ENCODE results near the gene HNRNPC. TPM values are rescaled to one million over a fixed set of nuclear protein-coding genes. Genes with fewer than 3 reads are reported as not detected.
"Not testable (repeated sequence)": the region's sequence is repeated elsewhere in the genome, so short reads cannot be mapped to it uniquely, and the experiment has no call there.

The HNRNPC gene
- total RNA-seq, 1 donor from 2014 or later, result 509 TPM

DNA sequence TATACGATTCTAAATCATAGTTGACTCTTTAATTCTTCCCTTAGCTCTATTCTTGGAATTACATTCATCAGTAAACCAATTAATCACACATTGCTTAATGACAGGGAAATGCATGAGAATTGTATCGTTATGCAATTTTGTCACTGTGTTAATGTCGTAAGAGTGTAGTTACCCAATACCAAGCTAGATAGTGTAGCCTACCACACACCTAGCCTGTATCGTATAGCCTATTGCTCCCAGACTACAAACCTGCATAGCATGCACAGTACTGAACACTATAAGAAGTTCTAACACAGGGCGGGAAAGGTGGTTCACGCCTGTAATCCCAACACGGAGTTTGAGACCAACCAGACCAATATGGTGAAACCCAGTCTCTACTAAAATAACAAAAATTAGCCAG lies 24.7 kb downstream of the HNRNPC start:
- DNase-seq, result no peak

DNA sequence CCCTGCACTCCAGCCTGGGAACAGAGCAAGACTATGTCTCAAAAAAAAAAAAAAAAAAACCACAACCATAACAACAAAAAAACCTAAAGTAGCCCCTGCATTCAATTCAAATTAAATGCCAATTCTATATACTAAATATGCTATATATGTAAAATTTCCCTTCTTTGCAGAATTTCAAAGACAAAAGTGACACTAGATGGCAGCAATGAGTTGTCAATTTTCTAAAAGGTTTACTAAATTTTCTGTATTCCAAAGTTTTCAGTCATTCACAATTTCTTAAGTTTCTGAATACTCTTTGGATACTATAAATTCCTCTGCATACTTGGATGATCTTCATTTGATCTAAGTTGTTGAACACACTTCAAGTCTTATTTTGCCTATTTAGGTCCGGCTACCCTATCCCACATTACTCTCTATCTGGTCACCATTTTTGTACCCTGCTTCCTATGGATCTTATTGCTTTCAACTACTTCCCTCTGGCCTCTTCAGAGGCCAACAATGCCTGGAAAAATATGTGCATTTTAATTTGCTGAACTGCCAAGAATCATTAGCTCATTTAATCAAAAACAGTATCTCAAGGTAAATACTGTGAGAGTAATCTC lies 27.9 kb downstream of the HNRNPC start:
- peak; percentile 40 for DNase-seq

DNA sequence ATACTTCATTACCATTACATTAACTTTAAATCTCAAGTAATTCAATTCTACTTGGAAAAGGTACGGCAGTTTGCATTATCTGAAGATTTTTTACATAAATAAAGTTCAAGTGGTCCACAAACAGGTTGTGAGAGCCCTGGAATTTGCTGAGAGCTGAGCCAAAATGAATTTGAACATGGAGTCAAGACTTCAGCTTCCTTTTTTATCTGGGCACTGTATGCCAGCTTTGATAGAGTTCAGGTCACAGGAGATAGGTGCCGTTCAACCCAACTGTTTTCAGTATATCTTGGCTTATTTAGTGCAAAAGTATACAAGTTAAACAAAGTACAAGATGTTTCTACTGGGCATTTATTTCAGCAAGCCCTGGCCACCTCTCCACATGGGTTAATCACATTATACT lies 28.8 kb downstream of the HNRNPC start:
- DNase-seq, result no peak

DNA sequence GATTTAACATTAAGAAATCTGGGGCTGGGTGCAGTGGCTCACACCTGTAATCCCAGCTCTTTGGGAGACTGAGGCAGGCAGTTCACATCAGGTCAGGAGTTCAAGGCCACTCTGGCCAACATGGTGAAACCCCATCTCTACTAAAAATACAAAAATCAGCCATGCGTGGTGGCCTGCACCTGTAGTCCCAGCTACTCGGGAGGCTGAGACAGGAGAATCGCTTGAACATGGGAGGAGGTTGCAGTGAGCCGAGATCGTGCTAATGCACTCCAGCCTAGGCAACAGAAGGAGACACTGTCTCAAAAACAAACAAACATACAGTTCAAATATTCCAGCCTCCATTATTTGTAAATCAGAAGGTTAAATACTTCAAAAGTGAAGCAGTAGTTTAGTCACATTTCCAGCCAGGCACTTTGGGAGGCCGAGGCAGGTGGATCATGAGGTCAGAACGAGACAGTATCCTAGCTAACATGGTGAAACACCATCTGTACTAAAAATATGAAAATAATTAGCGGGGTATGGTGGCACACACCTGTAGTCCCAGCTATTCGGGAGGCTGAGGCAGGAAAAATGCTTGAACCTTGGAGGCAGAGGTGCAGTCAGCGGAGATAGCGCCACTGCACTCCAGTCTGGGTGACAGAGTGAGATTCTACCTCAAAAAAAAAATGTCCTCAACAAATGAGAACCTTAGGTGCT lies 30.3 kb downstream of the HNRNPC start:
- no peak for DNase-seq

DNA sequence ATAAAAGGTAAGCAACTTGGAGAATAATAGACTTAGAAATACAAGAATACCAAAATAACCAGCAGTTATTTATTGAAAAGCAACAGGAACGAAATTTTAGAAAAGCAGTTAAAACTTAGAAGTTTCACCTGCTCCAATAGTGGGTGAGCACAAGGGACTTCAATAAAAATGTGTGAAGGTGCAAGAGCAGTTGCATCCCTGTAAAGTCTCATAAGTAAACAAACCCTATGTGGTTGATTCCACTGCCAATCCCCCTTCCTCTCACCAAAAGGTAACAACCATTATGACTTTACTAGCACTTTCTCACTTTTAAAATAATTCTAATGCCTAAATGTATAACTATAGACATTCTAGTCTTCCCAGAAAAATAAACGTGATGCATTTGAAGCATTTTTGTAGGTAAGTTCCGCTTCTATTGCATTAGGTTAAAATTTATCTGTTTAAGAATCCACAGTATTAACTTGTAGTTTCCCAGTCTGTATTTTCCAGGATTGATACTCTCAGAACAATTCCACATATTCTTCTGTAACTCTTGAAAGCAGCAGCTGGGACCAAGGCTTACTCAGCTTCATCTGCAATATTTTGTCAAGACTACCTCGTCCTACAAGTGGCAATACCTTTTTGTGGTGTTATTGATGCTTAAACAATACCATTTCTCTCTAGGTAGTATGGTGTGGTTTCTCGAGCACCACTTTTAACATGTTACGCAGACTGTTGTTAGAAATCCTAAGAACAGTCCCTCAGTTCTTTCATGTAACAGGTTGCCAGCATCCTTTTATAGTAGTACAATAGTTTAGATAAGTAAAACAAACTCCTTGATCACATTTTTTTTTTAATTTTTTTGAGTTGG lies 32.1 kb downstream of the HNRNPC start:
- no peak for DNase-seq

DNA sequence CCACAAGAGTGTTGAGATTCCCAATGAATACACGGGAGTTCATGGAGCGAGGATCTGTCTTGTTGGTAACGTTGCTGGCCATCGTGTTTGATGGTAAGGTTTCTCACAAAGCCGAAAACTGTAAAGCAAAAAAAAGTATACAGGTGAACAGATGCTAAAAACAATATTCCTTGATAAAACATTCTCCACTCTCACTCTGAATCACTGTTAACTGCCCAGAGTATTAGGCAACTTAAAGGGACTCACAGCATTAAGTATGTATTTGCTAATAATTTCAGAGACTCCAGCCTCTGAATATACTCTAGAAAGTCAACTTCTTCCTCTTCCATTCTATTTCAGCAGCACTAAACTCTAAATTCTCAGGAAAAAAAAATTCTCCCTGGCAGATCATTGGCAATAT lies 35.1 kb downstream of the HNRNPC start:
- DNase-seq, result no peak

DNA sequence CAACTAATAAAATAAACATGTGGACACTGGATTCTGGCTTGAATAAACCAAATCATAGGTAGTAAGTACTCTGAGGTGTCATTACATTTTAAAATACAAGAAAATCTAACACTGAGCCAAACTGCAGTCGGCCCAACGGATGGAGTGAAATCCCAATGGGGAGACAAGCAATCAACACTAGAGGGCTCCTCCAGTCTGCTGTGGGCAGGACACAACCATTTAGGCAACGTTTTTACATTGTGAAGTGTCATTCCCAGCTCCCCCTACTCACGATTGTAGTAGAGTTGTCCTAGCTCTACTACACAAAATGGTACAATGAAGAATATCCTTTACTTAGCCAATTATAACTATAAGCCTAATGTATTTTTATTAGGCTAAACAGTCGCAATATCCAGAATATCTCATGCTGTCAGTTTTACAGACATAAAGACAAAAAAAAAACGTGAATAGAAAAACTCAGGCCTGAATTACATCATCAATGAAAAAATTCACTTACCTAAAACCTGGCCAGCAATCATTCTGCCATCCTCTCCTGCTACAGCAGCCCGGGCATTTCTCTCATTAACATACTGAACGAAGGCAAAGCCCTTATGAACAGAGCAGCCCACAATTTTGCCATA lies 35.7 kb downstream of the HNRNPC start:
- no peak for DNase-seq

DNA sequence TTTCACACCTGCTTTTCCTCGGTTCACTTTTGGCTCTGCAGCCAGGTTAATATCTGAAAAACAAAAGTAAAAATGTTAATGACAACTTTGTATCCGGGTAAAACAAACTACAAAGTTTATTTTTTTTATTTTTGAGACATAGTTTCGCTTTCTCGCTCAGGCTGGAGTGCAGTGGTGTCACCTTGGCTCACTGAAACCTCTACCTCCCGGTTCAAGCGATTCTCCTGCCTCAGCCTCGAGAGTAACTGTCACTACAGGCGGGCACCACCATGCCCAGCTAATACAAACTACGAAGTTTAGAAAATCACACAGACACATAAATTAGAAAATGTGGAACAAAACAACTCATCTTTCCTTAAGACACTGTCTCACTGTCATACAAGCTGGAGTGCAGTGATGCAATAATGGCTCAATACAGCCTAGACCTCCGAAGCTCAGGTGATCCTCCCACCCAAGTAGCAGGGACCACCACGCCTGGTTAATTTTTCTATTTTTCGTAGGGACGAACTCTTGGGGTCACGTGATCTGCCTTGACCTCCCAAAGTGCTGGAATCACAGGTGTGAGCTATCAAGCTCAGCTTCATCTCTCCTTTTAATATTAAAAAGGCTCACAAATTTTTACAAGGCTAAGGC lies 38.1 kb downstream of the HNRNPC start:
- no peak for DNase-seq

DNA sequence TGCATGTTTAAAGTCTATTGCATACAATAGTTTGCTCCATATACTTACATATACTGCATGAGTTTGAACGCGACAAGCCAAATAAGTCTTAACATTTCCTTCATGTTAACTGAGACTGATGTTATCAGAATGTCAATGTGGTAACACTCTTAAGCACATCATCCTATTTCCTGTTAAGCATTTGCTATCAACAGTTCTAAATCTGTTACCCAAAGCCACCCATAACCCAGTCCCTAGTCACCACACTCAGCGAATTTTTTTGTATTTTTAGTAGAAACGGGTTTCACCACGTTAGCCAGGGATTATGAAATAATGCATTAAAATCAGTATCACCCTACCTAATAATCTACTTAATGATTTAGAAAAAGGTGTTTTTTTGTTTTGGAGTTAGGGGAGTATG lies 39.4 kb downstream of the HNRNPC start:
- DNase-seq, result no peak

DNA sequence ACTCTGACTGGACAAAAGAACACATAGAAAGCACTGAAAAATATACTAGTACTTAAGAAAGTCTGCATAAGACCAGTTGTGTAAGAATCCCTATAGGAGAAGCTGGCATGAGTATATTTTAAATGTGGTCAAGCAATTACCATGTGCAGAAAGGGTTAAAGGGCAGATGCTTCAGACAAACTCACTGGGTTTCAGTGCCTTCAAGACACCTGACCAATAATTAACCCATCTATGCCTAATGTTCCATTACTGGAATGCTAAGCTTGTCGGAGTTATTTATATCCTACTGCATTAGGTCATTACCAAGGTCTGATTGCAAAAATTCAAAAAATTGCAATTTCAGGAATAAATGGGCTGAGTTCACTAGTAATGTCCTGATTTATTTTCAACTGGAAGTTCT lies 41.3 kb downstream of the HNRNPC start:
- no peak for DNase-seq

DNA sequence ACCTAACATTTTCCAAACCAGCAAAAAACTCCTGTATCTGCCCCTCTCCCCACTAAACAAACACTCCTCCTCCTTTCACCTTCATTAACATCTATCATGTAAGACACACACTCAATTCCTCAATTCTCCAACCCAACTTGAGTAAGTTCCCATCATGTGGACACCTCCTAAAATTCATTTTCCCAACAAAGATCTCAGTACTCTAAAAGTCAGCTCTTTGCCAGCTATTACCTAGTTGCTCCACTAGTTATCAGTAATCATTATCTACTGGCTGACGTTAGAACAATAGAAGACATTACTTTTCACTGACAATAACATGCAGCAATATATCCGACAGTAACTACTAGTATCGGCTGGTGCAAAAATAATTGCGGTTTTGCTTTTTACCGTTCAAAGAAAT lies 42.1 kb downstream of the HNRNPC start:
- no peak for DNase-seq

DNA sequence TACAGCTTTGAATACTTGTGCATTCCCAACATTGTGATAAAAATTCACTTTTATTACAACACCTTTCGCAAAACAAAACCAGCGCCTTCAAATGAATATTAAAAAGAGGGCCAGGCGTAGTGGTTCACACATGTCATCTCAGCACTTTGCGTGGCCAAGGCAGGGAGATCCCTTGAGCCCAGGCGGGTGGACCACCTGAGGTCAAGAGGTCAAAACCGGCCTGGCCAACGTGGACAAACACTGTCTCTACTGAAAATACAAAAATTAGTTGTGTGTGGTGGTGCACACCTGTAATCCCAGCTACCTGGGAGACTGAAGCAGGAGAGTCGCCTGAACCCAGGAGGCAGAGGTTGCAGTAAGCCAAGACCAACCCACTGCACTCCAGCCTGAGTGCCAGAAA lies 42.8 kb downstream of the HNRNPC start:
- DNase-seq, result no peak

DNA sequence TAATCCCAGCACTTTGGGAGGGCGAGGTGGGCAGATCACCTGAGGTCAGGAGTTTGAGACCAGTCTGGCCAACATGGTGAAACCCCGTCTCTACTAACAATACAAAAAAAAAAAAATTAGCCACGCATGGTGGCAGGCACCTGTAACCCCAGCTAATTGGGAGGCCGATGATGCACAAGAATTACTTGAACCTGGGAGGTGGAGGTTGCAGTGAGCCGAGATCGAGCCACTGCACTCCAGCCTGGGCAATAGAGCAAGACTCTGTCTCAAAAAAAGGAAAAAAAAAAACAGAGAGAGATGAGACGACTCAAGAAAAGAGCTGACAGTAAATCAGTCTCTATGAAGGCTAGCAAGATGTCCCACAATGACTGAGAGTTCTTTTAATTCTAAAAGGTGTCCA lies 44.1 kb downstream of the HNRNPC start:
- not testable (repeated sequence) for DNase-seq

DNA sequence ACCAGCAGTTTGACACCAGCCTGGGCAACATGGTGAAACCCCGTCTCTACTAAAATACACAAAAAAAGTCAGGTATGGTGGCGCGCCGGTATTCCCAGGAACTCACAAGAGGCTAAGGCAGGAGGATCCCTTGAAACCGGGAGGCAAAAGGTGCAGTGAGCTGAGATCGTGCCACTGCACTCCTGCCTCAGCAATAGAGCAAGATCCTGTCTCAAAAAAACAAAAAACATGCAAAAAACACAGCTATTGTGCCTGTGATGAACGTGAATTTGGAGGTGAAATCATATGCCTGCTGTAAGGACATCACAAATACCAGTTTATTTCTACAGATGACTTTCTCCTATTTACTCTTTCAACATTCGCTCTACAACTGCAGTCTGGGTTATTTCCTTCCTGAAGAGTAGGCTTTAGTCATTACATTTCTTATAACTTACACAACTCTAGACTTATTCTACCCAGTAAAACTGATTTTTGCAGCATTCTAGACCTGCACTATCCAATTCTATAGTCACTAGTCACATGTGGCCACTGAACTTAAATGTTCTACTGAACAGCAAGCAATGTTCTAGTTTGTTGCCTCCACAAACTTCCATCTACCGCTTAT lies 48.3 kb downstream of the HNRNPC start:
- no peak for DNase-seq

DNA sequence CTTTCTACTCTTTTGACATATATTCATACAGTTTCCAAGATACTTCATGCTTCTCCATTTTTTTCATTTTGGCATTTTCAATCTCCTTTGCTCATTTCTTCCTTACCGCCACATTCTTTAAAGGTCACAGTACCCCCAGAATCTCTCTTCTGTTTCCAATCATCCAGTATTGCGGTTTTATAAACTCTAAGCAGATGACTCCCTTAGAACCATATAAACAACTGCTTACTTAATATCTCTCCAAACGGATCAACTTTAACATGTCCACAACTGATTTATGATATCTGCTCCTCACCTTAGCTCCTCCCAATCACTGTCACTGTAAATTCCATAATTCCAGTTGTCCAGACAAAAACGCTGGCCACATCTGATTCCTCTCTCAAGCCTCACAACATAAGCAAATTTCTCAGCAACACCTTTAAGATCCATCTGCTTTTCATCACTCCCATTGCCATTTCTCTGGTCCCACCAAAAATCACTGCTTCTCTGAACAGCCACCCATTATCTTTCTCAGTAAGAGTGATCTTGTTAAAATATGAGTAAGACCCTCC lies 49.6 kb downstream of the HNRNPC start:
- no peak for DNase-seq

DNA sequence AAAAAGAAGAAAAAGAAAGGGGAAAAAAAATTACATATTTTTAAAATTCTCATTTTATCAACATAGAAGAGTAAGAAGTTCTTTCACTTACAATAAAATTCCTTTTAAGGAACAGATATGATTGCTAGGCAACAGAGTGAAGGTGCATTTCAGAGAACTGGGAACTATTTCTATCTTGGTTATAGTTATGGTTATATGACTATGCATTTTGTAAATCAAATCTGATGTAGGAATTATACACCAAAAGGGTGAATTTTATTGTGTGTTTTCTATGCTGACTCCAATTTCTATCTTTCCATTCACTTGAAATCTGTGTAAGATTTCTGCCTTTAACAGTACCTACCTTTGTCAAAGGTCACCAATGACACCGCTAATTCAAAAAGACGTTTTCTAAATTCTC lies 50.1 kb downstream of the HNRNPC start:
- DNase-seq, result no peak

DNA sequence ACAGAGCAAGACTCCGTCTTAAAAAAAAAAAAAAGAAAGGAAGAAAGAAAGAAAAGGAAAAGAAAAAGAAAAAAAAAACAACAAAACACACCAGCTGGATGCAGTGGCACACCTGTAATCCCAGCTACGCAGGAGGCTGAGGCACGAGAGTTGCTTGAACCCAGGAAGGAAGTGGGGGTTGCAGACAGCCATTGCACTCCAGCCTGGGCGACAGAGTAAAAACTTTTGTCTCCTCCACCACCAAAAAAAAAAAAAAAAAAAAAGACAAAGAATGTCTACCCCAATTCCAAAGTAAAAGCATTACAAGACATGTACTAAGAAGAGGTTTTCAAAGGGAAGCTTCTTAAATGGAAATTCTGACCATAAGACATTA lies 53.4 kb downstream of the HNRNPC start:
- DNase-seq, result no peak

DNA sequence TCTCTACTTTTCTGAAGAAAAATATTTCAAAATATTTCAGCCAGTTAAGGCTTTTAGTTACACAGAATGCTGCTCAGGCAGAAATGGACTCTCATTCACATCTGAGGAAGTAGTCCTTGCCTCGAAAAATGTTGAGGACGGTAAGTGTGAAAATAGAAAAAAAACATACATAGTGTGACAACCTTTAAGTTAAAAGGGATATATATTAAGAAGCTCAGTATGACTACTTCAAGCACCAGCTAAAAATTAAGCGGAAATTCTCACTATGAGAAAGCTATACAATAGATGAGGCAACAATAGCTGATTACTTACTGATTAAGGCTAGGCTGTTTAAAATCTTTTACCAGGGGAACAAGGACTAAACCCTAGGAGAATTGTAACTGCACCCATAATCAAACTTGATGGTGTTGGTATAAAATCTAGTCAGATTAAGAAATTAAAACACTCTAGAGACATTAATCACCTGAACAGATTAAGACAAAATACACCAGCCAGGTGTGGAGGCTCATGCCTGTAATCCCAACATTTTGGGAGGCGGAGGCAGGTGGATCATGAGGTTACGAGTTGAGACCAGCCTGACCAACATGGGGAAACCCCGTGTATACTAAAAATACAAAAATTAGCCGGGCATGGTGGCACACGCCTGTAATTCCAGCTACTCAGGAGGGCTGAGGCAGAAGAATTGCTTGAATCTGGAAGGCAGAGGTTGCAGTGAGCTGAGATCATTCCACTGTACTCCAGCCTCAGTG lies 53.9 kb downstream of the HNRNPC start:
- no peak for DNase-seq

DNA sequence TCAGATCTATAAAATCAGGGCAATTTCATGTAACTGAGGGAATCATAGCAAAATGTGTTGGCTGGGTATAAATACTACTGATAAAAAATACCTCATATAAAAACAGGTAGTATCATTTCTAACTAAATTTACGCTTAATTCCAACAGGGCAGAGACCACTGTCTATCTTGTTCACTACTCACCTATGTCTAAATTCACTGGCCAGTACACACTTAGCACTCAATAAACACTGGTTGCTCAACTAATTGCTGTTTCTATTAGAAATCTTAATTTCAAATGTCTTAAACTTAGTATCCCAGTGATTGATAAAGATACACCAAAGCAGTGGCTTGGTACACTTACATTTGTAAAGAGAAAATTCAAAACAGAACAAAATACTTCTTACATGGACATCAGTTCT lies 55.6 kb downstream of the HNRNPC start:
- no peak for DNase-seq

DNA sequence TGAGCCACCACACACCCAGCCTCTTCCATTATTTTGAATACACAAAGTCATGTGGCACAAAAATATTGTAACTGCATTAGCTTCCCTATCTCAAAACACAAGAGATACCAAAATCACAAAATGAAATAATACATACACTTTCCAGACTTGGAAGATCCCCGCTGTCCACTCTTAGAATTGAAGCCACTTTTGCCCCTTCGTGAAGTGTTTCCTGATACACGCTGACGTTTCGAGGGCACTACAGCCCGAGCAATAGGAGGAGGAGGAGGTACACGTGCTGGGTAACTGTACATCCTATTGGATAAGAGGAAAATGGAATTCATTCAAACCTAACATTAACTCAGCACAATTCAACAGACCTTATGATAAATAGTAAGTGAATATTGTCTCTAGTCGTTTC lies 56.4 kb downstream of the HNRNPC start:
- DNase-seq, result not testable (repeated sequence)

DNA sequence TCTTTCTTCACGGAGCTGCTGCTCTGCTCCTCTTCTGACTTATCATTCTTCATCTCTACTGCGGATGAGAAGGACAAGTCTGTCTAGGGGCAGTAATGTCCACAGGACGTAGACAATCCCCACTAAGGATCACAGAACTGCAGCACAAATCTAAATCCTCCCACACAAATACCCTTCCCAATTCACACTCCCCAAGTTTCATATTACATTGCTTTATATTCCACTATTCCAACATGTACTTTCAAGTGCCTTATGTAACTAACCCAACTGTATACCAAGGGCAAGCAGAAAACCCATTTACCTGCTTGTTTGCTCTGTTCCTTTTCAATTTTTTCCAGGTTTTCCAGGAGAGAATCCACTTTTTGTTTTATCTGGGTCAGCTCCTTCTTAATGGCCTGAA lies 57.7 kb downstream of the HNRNPC start:
- no peak for DNase-seq
